ENCODE data around the gene KXD1.

DNA sequence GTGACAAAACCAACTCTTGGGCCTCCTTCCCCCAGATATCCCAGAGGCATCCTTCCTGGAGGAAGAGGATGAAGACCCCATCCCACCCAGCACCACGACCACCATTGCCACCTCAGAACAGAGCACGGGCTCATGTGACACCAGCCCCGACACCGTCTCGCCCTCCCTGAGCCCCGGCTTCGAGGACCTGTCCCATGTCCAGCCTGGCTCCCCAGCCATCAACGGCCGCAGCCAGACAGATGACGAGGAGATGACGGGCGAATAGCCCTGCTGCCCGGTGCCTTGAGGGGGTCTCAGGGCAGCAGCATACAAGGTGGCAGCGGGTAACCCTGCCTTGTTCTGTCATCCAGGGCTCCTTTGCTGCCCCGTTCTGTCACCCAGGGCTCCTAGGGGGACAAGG lies 10.7 kb downstream of the KXD1 start:
- no peak for TF ChIP-seq EZH2phosphoT487 (IDR thresholded peaks at IDR 0.05; ENCODE audit: borderline replicate concordance, low read length)
- TF ChIP-seq, protein P1, sequence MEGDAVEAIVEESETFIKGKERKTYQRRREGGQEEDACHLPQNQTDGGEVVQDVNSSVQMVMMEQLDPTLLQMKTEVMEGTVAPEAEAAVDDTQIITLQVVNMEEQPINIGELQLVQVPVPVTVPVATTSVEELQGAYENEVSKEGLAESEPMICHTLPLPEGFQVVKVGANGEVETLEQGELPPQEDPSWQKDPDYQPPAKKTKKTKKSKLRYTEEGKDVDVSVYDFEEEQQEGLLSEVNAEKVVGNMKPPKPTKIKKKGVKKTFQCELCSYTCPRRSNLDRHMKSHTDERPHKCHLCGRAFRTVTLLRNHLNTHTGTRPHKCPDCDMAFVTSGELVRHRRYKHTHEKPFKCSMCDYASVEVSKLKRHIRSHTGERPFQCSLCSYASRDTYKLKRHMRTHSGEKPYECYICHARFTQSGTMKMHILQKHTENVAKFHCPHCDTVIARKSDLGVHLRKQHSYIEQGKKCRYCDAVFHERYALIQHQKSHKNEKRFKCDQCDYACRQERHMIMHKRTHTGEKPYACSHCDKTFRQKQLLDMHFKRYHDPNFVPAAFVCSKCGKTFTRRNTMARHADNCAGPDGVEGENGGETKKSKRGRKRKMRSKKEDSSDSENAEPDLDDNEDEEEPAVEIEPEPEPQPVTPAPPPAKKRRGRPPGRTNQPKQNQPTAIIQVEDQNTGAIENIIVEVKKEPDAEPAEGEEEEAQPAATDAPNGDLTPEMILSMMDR (IDR thresholded peaks at IDR 0.05; ENCODE audit: low read depth, low read length, poor library complexity, severe bottlenecking) = no peak
